ENCODE data around the gene TSPAN4. TPM values are rescaled to one million over a fixed set of nuclear protein-coding genes. Genes with fewer than 3 reads are reported as not detected.

The TSPAN4 gene
- total RNA-seq, 1 experiment from 2014 or later = 50.3 TPM

GRCh38 chr11:847876-848275 lies 5.2 kb downstream of the TSPAN4 start (continued):
- TF ChIP-seq, protein P1, sequence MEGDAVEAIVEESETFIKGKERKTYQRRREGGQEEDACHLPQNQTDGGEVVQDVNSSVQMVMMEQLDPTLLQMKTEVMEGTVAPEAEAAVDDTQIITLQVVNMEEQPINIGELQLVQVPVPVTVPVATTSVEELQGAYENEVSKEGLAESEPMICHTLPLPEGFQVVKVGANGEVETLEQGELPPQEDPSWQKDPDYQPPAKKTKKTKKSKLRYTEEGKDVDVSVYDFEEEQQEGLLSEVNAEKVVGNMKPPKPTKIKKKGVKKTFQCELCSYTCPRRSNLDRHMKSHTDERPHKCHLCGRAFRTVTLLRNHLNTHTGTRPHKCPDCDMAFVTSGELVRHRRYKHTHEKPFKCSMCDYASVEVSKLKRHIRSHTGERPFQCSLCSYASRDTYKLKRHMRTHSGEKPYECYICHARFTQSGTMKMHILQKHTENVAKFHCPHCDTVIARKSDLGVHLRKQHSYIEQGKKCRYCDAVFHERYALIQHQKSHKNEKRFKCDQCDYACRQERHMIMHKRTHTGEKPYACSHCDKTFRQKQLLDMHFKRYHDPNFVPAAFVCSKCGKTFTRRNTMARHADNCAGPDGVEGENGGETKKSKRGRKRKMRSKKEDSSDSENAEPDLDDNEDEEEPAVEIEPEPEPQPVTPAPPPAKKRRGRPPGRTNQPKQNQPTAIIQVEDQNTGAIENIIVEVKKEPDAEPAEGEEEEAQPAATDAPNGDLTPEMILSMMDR (IDR thresholded peaks at IDR 0.05 in 2 of 3, conservative IDR thresholded peaks at IDR 0.05 in 1 of 3; ENCODE audit: borderline replicate concordance in 1 of 3, insufficient read depth in 1 of 3, low read depth in 2 of 3, low read length in 2 of 3) = no peak
- TF ChIP-seq ZBTB33 (IDR thresholded peaks at IDR 0.05; ENCODE audit: extremely low read depth, insufficient replicate concordance, low read length) (no peak), EZH2 (IDR thresholded peaks at IDR 0.05) (no peak), EGR1 (IDR thresholded peaks at IDR 0.05; ENCODE audit: low read depth) (no peak), TCF7L2 (IDR thresholded peaks at IDR 0.05; ENCODE audit: borderline replicate concordance, extremely low read depth, insufficient read depth, insufficient read length) (no peak), ZNF274 (IDR thresholded peaks at IDR 0.05; ENCODE audit: low read depth, low read length) (no peak), RAD21 (IDR thresholded peaks at IDR 0.05; ENCODE audit: low read depth) (no peak), POLR2A (IDR thresholded peaks at IDR 0.05; ENCODE audit: borderline replicate concordance, extremely low read depth, insufficient read depth, insufficient read length) (no peak), ZFX (IDR thresholded peaks at IDR 0.05) (no peak)

GRCh38 chr11:848380-848931 lies 5.8 kb downstream of the TSPAN4 start:
- intact Hi-C loops (cut with micrococcal nuclease) = loop anchor here (1.0 kb wide), 1 partner anchor 203 kb away; no protein-coding TSS in a partner anchor
- H3K4me3 ChIP-seq (replicated peaks in 1 of 2; ENCODE audit: low read depth in 1 of 2, low read length in 2 of 2) = no peak overlapping the region
- POLR2A ChIA-PET = interaction anchor here (0.6 kb wide), 1 partner anchor 45 kb away, joined by 4 read pairs; no protein-coding TSS in a partner anchor

More at GRCh38 chr11:848380-848931, 5.8 kb downstream of the TSPAN4 start:
- Histone ChIP-seq H3K9me3 (ENCODE audit: control insufficient read depth in 1 of 2, insufficient read depth in 1 of 2, low read depth in 1 of 2, low read length in 2 of 2) (no peaks in the 10 kb centered on the region), H2AFZ (ENCODE audit: low read depth, low read length, poor library complexity, severe bottlenecking) (no peak overlapping the region), H3K4me1 (ENCODE audit: control insufficient read depth in 1 of 2, insufficient read depth in 2 of 2, low read length in 2 of 2) (peaks cover 17 to 39% of the 10 kb centered on the region in 2 experiments), H3K27me3 (ENCODE audit: insufficient read depth, low read length) (no peaks in the 10 kb centered on the region), H3K4me2 (ENCODE audit: low read length) (no peak overlapping the region), H3K36me3 (ENCODE audit: control insufficient read depth in 1 of 2, insufficient read depth in 2 of 2, low read length in 2 of 2) (no peaks in the 10 kb centered on the region; a peak in 1 of 4 replicates), H3K27ac (ENCODE audit: low read depth, low read length) (peak overlapping the region; percentile 0; the same call in 1 of the 2 replicates), H3K79me2 (ENCODE audit: insufficient read depth, low read length) (peaks cover 10% of the 10 kb centered on the region; the same call in 1 of the 2 replicates), H3K9ac (ENCODE audit: low read length) (no peak overlapping the region), H3K9me2 (ENCODE audit: insufficient read depth) (no peaks in the 10 kb centered on the region), H4K20me1 (ENCODE audit: insufficient read depth) (no peaks in the 10 kb centered on the region)
- no TSS peak for BruUV-seq (replicated peaks)
- DNase-seq (ENCODE audit: low read depth, low spot score) = no peak
- ATAC-seq = peak; percentile 50
- CTCF ChIA-PET = interaction anchor here (0.6 to 1.9 kb wide), 3 partner anchors 8 to 203 kb away, joined by 3 to 4 read pairs (median 3); no protein-coding TSS in a partner anchor
- RAD21 ChIA-PET (ENCODE audit: low non-redundant PET in 1 of 2, low total read pairs in 2 of 2, uncharacterized antibody in 2 of 2, unreplicated experiment in 2 of 2) = interaction anchor here in 1 of 2 experiments (1.1 kb wide), 1 partner anchor 203 kb away, joined by 4 read pairs; no protein-coding TSS in a partner anchor
- TF ChIP-seq ZFX (IDR thresholded peaks at IDR 0.05) (no peak), FOSL1 (IDR thresholded peaks at IDR 0.05; ENCODE audit: low read depth) (no peak)
- TF ChIP-seq, protein P1 (IDR thresholded peaks at IDR 0.05 in 2 of 3, conservative IDR thresholded peaks at IDR 0.05 in 1 of 3; ENCODE audit: borderline replicate concordance in 1 of 3, insufficient read depth in 1 of 3, low read depth in 2 of 3, low read length in 2 of 3) = peak in 2 of 3 experiments; percentile 76 to 94; a peak in 4 of 6 replicates

All from HCT116 (cell line).